ENCODE measurements around the gene ATP8A2. TPM values are rescaled to one million over a fixed set of nuclear protein-coding genes. Genes with fewer than 3 reads are reported as not detected.

The ATP8A2 gene
- total and polyA plus RNA-seq, 4 donors, result 0.31 to 2.7 (median 1.1) TPM

GRCh38 chr13:25684491-25684890, 312.7 kb downstream of the ATP8A2 start:
- Histone ChIP-seq H3K36me3 (ENCODE audit: control insufficient read depth in 4 of 4, insufficient read depth in 4 of 4, low read length in 4 of 4) (no peaks in the 10 kb centered on the region), H3K9me3 (ENCODE audit: control insufficient read depth in 4 of 4, insufficient read depth in 3 of 4, low read length in 3 of 4) (peaks cover 0 to 3% (median 0%) of the 10 kb centered on the region in 4 donors), H3K9ac (ENCODE audit: insufficient read depth in 1 of 2, low read length in 2 of 2) (no peak overlapping the region), H3K4me3 (no peak overlapping the region), H3K4me1 (ENCODE audit: control insufficient read depth in 5 of 5, insufficient read depth in 5 of 5, low read length in 5 of 5) (peaks cover 0 to 27% (median 2%) of the 10 kb centered on the region in 5 donors), H3K27me3 (ENCODE audit: control insufficient read depth in 3 of 3, insufficient read depth in 3 of 3, low read length in 2 of 3) (no peaks in the 10 kb centered on the region), H3K27ac (ENCODE audit: low read depth in 1 of 2, low read length in 1 of 2) (no peak overlapping the region)
- WGBS, 2 donors, result 76 to 84% methylated on average over 4 of the region's 4 CpGs
- TF ChIP-seq, protein P1, sequence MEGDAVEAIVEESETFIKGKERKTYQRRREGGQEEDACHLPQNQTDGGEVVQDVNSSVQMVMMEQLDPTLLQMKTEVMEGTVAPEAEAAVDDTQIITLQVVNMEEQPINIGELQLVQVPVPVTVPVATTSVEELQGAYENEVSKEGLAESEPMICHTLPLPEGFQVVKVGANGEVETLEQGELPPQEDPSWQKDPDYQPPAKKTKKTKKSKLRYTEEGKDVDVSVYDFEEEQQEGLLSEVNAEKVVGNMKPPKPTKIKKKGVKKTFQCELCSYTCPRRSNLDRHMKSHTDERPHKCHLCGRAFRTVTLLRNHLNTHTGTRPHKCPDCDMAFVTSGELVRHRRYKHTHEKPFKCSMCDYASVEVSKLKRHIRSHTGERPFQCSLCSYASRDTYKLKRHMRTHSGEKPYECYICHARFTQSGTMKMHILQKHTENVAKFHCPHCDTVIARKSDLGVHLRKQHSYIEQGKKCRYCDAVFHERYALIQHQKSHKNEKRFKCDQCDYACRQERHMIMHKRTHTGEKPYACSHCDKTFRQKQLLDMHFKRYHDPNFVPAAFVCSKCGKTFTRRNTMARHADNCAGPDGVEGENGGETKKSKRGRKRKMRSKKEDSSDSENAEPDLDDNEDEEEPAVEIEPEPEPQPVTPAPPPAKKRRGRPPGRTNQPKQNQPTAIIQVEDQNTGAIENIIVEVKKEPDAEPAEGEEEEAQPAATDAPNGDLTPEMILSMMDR (IDR thresholded peaks at IDR 0.05; ENCODE audit: control extremely low read depth, extremely low read depth), result no peak
- ATAC-seq (ENCODE audit: insufficient read depth, low FRiP score), result no peak
- DNase-seq, result no peak

DNA sequence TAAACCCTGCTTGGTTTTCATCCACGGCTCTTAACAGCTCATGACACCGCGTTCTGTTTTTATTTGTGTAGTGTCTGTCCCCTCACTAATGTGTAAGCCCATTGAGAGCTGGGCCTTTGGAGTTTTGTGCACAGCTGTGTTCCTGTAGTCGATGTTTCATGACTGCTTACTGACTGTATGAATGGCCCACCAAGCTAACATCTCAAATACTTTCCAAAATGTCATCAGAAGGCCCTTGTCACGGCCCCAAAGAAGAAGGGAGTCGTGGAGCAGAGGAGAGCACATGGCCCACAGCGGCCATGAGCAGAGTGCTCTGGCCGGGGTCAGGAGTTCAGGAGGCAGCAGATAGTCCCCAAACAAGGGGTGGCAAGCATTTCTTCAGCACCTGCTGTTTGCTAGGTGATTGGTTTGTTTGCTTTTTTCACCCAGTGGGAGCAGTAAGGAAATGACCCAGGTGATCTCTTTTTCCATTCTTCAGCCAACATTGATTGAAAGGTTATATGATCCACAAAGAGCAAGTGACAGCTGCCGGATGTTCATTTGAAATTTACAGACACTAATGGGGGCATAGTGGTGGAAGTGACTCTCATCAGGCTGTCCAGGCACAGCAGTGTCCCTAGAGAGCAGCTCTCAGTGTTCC, 315.2 kb downstream of the ATP8A2 start:
- H3K9ac ChIP-seq (ENCODE audit: insufficient read depth in 1 of 2, low read length in 2 of 2), result no peak overlapping the region
- ATAC-seq (ENCODE audit: insufficient read depth, low FRiP score), result no peak
- H3K27me3 ChIP-seq (ENCODE audit: control insufficient read depth in 3 of 3, insufficient read depth in 3 of 3, low read length in 2 of 3), result no peaks in the 10 kb centered on the region
- peak in 1 of 3 donors; percentile 18 for DNase-seq
- 89 to 91% methylated on average over 9 of the region's 9 CpGs for WGBS, 2 donors
- no peaks in the 10 kb centered on the region for H3K36me3 ChIP-seq (ENCODE audit: control insufficient read depth in 4 of 4, insufficient read depth in 4 of 4, low read length in 4 of 4)
- peaks cover 0 to 3% (median 0%) of the 10 kb centered on the region in 4 donors for H3K9me3 ChIP-seq (ENCODE audit: control insufficient read depth in 4 of 4, insufficient read depth in 3 of 4, low read length in 3 of 4)
- H3K4me1 ChIP-seq (ENCODE audit: control insufficient read depth in 5 of 5, insufficient read depth in 5 of 5, low read length in 5 of 5), result peaks cover 0 to 29% (median 0%) of the 10 kb centered on the region in 5 donors
- no peak overlapping the region for H3K27ac ChIP-seq (ENCODE audit: low read depth in 1 of 2, low read length in 1 of 2)
- no peak overlapping the region for H3K4me3 ChIP-seq
- TF ChIP-seq, protein P1 (IDR thresholded peaks at IDR 0.05; ENCODE audit: control extremely low read depth, extremely low read depth), result no peak

- H3K4me1 ChIP-seq (ENCODE audit: control insufficient read depth in 5 of 5, insufficient read depth in 5 of 5, low read length in 5 of 5), result peaks cover 0 to 29% (median 0%) of the 10 kb centered on the region in 5 donors
- 48 to 64% methylated on average over 9 of the region's 9 CpGs for WGBS, 2 donors
- no peaks in the 10 kb centered on the region for H3K27me3 ChIP-seq (ENCODE audit: control insufficient read depth in 3 of 3, insufficient read depth in 3 of 3, low read length in 2 of 3)
- TF ChIP-seq, protein P1 (IDR thresholded peaks at IDR 0.05; ENCODE audit: control extremely low read depth, extremely low read depth), result no peak
- no peak overlapping the region for H3K9ac ChIP-seq (ENCODE audit: insufficient read depth in 1 of 2, low read length in 2 of 2)
- ATAC-seq (ENCODE audit: insufficient read depth, low FRiP score) (no peak), DNase-seq (peak; percentile 29 to 73 (median 50))
- H3K9me3 ChIP-seq (ENCODE audit: control insufficient read depth in 4 of 4, insufficient read depth in 3 of 4, low read length in 3 of 4), result peaks cover 0 to 5% (median 0%) of the 10 kb centered on the region in 4 donors
- no peak overlapping the region for H3K27ac ChIP-seq (ENCODE audit: low read depth in 1 of 2, low read length in 1 of 2)
- H3K36me3 ChIP-seq (ENCODE audit: control insufficient read depth in 4 of 4, insufficient read depth in 4 of 4, low read length in 4 of 4), result no peaks in the 10 kb centered on the region
- no peak overlapping the region for H3K4me3 ChIP-seq
These were observed 315.9 kb downstream of the ATP8A2 start for GRCh38 chr13:25687471-25688225.
